Middle frontal gyrus (tissue), 1 donor: ENCODE results near the gene DRD4.
"Not testable (repeated sequence)": the region's sequence is repeated elsewhere in the genome, so short reads cannot be mapped to it uniquely, and the experiment has no call there.

Experiments
- DNase-seq: peaks from one replicate; pipeline ENCODE4 v3.0.0-alpha.2; 2015; ENCODE audit warnings: low spot score; ENCODE audit errors: extremely low spot score

Gene DRD4

DNA sequence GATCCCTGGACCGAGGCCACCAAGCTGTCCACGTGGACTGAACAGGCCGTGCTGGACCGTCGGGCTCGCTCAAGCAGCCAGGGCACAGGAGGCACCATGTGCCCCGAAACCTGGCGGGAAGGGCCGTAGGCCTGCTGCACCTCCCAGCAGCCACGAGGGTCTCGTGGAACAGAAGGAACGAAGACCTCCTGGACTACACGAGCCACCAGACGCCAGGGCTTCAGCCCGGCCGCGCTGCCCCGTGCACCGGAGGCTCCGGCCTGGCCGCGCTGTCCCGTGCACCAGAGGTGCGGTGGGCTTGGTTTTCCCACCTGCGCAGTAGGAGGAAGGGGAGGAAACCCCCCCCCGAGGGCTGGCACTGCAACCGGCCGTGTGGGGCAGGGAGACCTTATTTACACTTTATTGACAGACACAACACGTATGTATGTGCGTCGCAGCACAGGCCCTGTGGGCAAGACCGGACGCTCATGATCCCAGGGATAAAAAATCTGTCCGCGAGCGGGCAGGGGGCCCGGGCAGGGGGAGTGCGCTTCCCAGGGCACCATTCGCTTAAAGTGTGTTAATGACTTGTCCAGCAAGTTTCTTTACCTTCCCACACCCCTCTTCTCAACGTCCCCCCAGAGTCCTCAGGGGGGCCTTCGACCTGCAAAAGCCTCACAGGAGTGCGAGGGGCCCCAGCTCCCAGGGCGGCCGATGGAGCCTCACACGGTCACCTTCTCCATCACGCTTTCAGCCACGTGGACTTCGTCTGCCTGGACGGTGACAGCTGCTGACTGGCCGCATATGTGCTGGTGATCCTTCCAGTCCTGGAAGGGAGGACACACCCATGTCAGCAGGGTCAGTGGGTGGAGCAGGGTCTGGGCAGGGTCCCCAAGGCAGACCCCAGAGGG, 7.0 kb downstream of the DRD4 start:
- DNase-seq: no peak

DNA sequence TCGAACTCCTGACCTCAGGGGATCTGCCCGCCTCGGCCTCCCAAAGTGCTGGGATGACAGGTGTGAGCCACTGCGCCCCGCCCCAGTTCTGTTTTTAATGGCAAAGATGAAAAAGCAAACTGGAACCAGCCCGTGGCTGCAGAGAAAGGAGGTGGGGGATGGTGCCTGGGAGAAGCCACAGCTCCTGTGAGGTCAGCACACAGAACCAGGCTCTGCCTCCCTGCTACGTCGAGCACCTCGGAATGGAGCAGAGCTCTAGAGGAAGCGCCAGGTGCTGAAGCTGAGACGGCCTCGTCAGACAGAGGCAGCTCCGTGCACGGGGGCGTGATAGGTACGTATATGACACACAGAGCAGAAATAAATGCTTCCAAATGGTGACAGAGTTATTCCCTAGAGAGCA, 8.5 kb downstream of the DRD4 start:
- DNase-seq: no peak

DNA sequence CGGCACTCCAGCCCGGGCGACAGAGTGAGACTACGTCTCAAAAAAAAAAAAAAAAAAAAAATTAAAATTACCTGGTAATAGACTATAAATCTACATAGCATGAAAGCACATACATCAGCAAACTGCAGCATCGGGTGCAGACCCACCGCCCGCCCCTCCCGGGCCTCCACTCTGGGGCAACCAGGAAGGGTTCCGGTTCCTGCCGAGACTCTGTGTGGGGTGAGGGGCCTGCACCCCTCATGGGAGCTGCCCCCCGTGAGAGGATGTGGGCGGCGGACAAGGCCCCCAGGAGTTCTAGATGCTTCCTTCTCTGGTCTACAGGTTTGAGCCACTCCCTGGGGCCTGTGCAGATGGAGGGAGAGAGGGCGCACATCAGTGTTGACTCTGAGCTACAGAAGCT, 9.1 kb downstream of the DRD4 start:
- DNase-seq: no peak

DNA sequence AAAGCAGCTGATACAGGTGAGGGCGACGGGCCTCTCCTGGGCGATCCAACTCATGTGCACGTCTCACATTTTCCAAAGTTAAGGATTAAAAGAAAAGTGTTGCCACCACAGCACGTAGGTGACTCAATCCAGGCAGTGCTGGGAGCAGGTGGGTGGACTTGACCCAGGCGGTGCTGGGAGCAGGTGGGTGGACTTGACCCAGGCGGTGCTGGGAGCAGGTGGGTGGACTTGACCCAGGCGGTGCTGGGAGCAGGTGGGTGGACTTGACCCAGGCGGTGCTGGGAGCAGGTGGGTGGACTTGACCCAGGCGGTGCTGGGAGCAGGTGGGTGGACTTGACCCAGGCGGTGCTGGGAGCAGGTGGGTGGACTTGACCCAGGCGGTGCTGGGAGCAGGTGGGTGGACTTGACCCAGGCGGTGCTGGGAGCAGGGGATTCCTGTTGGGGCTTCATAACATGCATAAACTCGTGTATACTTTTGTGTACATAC, 10.6 kb downstream of the DRD4 start:
- not testable (repeated sequence) for DNase-seq

DNA sequence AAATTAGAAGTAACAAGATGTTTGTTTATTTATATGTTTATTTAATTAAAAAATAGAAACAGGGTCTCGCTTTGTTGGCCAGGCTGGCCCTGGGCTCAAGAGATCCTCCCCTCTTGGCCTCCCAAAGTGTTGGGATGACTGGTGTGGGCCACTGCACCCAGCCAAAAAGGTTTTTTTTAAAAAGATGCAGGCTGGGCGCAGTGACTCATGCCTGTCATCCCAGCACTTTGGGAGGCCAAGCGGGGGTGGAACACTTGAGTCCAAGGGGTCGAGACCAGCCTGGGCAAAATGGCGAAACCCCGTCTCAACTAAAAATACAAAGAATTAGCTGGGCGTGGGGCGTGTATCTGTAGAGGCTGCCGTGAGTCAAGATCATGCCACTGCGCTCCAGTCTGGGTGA, 13.4 kb downstream of the DRD4 start:
- DNase-seq: no peak

DNA sequence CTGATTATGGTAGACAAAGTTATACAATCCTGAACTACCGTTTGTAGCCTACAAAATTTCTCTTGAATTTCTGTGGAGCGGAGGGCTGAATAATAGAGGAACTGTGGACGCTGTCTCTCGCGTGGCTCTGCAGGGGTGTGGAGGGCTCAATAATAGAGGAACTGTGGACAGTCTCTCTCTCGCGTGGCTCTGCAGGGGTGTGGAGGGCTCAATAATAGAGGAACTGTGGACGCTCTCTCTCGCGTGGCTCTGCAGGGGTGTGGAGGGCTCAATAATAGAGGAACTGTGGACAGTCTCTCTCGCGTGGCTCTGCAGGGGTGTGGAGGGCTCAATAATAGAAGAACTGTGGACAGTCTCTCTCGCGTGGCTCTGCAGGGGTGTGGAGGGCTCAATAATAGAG, 16.1 kb downstream of the DRD4 start:
- not testable (repeated sequence) for DNase-seq

DNA sequence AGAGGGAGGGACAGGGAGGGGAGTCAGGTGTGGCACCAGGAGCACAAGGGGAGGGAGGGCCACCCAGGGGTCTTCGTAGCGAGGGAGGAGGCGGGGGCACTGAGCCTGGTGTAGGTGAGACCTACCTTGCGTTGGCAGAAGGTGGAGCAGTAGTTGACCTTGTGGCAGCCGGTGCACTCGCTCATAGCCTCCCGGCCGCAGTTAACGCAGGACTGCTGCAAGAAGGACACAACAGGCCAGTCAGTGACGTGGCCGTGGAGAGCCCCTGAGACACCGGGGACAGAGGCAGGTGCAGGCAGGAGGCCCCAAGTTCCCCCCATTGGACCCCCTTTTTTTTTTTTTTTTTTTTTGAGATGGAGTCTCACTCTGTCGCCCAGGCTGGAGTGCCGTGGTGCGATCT, 16.8 kb downstream of the DRD4 start:
- no peak for DNase-seq

DNA sequence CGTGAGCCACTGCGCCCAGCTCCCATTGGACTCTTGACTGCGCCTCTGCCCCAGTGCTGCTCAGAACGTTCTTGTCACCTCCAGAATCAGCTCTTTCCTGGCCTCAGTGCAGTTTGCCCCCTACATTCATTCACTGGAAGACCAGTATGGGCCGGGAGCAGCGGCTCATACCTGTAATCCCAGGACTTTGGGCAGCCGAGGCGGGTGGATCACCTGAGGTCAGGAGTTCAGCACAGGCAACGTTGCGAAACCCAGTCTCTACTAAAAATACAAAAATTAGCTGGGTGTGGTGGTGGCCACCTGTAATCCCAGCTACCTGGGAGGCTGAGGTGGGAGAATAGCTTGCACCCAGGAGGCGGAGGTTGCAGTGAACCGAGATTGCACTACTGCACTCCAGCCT, 17.4 kb downstream of the DRD4 start:
- not testable (repeated sequence) for DNase-seq

DNA sequence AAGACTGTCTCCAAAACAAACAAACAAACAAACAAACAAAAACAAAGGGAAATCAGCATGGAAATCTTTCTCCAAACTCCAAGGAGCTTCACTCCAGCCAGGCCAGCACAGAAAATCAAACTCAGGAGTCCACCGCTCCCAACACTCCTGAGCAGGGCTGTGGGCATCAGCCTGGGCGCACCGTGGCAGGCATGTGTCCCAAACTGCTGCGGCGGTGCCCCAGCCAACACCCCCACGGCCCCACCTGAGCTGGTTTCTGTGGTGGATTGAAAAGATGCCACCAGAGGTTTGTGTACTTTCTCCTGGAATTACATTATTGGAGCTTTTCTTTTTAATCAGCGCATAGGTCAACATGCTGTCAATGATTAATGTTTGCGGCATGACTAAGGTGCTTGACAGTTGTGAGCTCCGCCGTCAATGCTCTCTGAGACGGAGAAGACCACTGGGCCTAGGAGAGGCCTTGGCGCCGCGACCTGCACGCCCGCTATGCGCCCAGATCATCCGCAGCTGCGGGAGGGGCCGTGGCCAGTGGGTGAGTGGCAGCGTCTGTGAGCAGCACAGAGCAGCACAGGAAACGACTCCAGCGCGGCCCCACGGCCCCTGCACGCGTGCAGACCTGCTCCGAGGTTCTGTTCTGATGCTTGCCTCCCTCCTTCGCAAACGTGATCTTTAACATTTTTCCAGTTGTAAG, 18.1 kb downstream of the DRD4 start:
- DNase-seq: no peak

DNA sequence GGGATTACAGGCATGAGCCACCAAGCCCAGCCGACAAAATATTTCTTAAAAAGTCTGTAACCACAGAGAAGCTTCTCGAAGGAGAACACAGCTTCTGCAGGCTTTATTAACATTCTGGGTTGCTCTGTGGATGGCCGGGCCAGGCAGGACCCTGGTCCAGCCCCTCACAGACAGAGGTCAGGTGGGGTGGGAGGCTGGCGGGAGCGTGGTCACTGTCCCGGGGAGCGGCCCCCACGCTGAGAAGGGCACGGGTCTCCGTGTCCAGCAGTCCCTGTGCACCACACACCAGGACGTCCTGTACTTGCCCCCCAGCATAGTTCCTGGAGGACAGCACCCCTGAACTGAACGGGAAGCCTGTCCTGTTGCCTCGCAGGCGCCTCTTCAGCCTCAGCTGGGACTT, 19.4 kb downstream of the DRD4 start:
- DNase-seq: no peak

DNA sequence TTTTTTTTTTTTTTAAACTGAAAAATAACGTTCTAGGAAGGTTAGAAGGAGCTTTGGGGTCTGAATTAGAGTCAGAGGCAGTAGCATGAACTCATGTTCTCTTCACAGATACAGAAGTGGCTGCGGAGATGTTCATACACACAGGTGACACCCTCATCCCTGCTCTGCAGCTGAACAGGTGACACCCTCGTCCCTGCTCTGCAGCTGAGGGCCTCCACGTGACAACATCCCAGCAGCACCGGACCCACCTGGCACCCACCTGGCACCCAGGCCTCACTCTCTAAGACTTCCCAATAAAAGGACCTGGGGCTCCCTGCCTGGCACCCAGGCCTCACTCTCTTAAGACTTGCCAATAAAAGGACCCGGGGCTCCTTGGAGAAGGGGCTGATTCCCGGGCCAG, 19.8 kb downstream of the DRD4 start:
- DNase-seq: no peak

DNA sequence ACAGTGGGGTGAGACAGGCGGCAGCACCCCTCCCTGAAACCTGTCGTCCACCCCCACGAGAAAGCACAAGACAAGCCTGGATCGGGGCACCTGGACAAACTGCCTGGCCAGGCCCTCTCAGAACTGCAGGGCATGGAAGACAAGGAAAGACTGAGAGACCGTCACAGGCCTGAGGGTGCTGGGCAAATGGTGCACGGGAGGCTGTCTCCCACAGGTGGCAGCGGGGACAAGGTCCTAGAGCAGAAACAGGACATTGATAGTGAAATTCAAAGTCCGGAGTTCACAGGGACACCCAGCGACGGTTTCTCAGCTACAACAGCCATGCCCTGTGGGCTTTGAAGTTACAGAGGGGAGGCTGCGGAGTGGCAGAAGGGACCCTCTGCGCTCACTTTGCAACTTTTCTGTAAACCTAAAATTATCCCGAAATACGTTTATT, 20.6 kb downstream of the DRD4 start:
- DNase-seq: no peak

DNA sequence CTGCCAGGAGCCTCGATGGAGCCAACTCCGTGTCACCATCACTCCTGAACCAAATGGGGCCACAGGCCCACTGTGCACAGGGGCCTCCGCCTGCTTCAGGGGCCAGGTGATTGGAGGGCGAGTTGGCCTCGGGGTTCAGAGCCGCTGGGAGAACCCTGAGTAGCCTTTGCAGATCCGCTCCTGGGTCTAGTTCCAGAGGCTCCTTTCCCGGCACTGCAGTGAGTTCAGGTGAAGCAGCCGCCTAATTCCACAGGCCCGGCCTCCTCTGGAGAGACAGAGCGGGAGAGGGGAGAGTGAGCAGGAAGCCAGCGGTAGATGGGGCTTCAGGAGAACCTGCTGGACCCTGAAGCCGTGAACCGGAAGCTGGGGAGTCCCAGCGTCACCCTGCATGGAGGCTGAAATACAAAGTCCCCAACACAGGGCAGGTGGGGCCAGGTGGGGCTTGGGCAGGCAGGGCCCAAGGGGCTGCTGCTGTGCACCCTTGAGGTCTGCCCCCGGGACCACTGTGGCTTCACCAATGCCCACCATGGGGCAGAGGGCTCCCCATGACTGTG, 22.5 kb downstream of the DRD4 start:
- no peak for DNase-seq

DNA sequence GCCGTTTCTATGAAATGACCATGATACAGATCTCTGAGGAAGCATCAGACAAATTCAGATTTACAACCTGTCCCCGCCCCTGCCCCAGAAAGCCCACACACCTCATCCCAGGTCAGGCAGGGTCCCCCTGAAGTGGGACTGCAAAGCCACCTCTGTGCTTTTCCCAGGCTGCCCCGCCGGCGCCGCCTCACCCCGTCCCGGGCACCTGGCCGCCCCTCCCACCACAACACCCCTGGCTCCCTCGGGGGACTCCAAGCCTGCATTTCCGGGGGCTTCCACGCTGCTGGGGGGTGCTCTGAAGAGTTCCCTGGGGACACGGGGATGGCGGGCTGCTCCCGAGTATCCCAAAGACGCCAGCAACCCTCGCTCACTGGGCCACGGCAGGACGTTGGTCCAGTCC, 23.2 kb downstream of the DRD4 start:
- no peak for DNase-seq

DNA sequence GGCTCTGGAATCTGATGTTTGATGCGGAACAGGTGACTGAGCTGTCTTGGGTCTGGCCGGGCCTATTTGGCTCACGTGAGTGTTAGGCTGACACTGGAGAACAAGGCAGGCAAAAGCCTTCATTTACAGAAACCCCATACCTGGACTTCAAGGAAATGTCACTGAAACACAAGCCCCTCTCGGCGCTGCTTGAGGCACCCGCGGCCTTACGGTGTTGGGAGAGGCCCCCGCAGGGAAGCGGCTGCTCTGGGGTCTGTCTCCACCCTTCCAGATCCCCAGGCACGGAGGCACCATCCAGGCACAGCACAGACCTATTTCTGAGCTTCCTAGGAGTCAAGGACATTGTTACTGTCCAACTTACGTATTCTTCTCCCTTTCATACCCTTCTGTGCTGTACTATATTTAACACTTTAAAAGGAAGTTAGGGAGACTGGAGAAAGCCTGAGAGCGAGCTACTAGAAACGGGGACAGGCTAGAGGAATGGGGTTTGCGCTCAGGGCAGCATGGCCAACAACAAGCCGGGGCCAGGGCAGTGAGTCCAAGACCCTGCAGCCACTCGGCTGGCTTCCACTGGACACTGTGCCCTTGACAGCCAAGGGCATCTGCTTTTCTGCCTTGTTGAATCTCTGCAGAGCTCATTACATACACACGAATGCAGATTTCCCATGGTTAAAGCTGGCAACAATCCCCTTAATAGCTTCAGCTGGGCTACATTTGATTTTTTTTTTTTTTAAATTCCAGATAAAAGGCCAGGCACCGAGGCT, 23.8 kb downstream of the DRD4 start:
- no peak for DNase-seq

DNA sequence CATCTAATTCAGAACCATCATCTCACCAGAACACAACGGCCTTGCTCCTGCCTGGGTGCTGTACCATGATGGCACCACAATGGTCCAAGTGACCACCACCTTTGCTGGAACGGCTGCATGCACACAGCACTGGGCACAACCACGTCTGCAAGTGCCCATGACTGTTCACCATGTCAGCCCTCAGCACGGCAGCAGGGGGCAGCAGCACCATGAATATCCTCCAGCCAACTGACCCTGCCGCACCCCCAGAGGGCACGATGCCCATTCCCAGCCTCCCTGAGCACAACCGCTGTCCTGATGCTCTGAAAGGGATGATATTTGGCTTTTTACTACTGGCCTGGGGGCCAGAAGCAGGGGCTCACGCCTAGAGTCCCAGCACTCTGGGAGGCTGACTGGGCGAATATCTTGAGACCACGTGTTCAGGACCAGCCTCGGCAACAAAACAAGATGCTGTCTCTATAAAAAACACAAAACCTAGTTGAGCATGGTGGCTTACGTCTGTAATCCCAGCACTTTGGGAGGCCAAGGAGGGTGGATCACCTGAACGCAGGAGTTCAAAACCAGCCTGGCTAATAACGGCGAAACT, 25.7 kb downstream of the DRD4 start:
- DNase-seq: no peak

DNA sequence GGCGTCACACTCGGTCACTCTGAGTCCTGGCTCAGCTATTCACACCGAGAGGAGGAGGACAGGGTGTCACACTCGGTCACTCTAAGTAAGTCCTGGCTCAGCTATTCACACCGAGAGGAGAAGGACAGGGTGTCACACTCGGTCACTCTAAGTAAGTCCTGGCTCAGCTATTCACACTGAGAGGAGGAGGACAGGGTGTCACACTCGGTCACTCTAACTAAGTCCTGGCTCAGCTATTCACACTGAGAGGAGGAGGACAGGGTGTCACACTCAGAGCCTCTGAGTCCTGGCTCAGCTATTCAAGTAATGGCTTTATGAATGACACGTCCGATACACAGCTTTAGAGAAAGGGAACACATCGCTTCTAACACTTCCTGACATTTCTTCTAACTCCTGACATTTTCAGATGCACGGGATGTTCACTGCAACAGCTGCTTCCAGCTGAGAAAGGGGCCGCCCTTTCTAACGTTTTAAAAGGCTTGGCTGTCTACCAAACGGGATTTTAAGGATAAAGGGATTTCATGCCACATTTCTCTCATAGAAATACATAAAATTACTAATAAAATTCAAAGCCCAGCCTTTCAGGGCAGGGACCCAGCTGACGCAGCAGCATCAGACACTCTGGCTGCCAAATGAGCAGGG, 28.1 kb downstream of the DRD4 start:
- no peak for DNase-seq

DNA sequence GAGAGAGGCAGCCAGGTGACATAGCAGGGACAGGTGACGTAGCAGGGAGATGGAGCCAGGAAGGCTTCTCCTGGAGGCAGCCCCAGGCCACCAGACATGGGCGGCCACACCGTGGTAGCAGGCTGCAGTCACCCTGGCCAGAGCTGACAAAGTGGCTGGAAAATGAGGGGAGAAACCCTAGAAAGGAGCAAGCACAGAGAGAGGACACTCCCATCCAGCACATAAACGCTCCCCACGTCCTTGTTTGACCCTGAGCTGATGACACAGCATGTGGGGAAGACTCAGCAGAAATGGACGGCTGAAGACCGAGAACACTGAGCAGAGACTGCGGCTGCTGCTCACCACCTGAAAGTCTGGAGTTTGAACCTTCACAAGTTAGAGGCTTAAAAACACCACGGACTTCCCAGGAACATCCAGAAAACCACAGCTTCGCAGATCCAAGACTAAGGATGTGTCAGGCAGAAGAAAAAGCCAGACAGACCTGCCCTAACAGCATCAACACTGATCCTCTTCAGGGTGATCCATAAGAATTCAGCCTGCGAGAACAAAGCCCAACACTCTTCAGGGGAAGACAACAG, 28.7 kb downstream of the DRD4 start:
- DNase-seq: no peak

DNA sequence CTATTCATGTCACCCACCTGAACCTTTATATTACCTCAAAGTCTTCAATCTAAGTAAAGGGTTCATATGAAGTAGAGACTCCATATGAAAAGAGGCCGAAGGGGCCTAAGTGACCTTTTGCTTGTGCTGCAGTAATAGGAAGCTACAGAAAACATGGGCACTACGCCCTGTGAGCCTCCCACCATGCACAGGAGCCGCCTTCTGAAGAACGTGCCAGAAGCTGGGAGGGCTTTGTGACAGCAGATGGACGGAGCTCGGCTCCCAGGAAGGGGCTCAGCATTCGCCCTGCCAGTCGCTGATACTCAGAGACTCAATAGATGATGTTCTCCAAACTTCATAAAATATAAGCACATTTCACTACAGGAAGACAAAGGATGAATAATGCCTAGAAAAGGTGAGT, 36.8 kb downstream of the DRD4 start:
- no peak for DNase-seq

DNA sequence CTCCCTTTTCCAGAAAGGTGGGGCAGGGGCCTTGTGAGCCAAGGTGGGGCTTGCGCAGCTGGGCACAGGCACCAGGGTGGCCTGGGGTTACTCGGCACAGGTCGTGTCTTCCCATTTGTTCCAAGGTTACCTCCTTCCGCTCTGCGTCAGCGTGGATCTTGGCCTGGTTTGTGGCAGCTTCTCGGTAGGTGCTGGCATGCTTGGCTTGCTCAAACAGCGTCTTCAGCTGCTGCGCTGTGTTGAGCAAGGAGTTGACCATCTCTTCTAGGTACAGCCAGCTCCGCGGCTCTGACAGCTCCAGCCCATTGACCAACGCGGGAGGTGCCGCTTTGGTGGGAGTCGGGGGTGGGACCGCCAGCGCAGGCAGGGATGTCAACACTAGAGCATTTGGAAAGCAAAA, 37.3 kb downstream of the DRD4 start:
- DNase-seq: no peak
